Astrocyte of the cerebellum (primary cell): Measurements from ENCODE around the gene NPB.

Experiments
- DNase-seq: peaks from one replicate; pipeline ENCODE4 v3.0.0-alpha.2; 2011; ENCODE audit warnings: low read depth
- H3K4me3 ChIP-seq: 2 replicates; pipeline ENCODE4 v1.5.1; 2011; ENCODE audit warnings: mild to moderate bottlenecking, low read depth, low read length, moderate library complexity
- CTCF ChIP-seq: IDR thresholded peaks from 2 replicates; pipeline ENCODE4 v1.5.1; 2012; ENCODE audit warnings: low read length, low read depth, moderate library complexity, mild to moderate bottlenecking; ENCODE audit errors: missing control alignments
- in situ Hi-C: cut with HindIII; loops from 2 replicates; pipeline ENCODE4 v1.10.0; 2017; ENCODE audit warnings: low sequenced_read_pairs

Gene NPB

GRCh38 chr17:81939218-81939617, 37.2 kb downstream of the NPB start:
- in situ Hi-C loops, result no loop called here
- TF ChIP-seq CTCF, result no peak
- DNase-seq, result no peak
- no peak overlapping the region for H3K4me3 ChIP-seq

GRCh38 chr17:81939881-81940385, 37.9 kb downstream of the NPB start:
- no peak for DNase-seq
- TF ChIP-seq CTCF, result no peak
- in situ Hi-C loops, result no loop called here
- H3K4me3 ChIP-seq, result no peak overlapping the region

GRCh38 chr17:81940538-81941483, 38.8 kb downstream of the NPB start:
- no peak for DNase-seq
- no peak overlapping the region for H3K4me3 ChIP-seq
- in situ Hi-C loops, result no loop called here
- no peak for TF ChIP-seq CTCF

GRCh38 chr17:81941484-81942166, 39.6 kb downstream of the NPB start:
- TF ChIP-seq CTCF, result no peak
- in situ Hi-C loops, result no loop called here
- no peak for DNase-seq
- H3K4me3 ChIP-seq, result no peak overlapping the region

GRCh38 chr17:81942167-81942553, 40.1 kb downstream of the NPB start:
- DNase-seq, result no peak
- in situ Hi-C loops, result no loop called here
- H3K4me3 ChIP-seq, result no peak overlapping the region
- no peak for TF ChIP-seq CTCF

- no peak overlapping the region for H3K4me3 ChIP-seq
- no peak for DNase-seq
- no peak for TF ChIP-seq CTCF
- in situ Hi-C loops, result no loop called here
These were observed 42.8 kb downstream of the NPB start for GRCh38 chr17:81944858-81945257.
